ACHN (cell line): Measurements from ENCODE around the gene PROX1.
"Not testable (repeated sequence)": the region's sequence is repeated elsewhere in the genome, so short reads cannot be mapped to it uniquely, and the experiment has no call there.

Source experiments
- DNase-seq: peaks from one replicate; pipeline ENCODE4 v3.0.0-alpha.2; 2015
- in situ Hi-C: cut with HindIII; loops from 2 replicates; pipeline ENCODE4 v1.10.0; 2017; ENCODE audit warnings: low sequenced_read_pairs, low pct_ligation_motif_present, low pct_unique_long_range_greater_than_20kb

PROX1 gene

DNA sequence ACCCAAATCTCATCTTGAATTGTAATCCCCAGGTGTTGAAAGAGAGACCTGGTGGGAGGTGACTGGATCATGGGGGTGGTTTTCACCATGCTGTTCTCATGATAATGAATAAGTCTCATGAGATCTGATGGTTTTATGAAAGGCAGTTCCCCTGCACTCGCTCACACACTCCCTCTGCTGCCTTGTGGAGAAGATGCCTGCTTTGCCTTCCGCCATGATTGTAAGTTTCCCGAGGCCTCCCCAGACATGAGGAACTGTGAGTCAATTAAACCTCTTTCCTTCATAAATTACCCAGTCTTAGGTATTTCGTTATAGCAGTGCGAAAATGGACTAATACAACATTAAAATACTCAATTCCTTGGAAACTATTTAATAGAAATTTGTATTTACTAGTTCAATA is 99.2 kb downstream of the PROX1 start:
- in situ Hi-C loops, result no loop called here
- DNase-seq, result no peak

DNA sequence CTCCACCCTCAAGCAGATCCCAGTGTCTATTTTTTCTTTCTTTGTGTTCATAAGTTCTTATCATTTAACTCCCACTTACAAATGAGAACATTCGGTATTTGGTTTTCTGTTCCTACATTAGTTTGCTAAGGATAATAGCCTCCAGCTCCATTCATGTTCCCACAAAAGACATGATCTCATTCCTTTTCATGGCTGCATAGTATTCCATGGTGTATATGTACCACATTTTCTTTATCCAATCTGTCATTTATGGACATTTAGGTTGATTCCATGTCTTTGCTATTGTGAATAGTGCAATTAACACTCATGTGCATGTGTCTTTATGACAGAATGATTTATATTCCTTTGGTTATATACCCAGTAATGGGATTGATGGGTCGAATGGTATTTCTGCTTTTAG is 101.2 kb downstream of the PROX1 start:
- DNase-seq, in situ Hi-C loops: not testable (repeated sequence)
